Measurements from ENCODE around the gene KMT5B.

KMT5B gene

GRCh38 chr11:68145120-68145866 is 67.8 kb downstream of the KMT5B start:
- no peak for DNase-seq (ENCODE audit: low read depth, low spot score)

GRCh38 chr11:68143310-68143689 is 69.8 kb downstream of the KMT5B start:
- no peak for DNase-seq (ENCODE audit: low read depth, low spot score)

GRCh38 chr11:68142441-68143309 is 70.4 kb downstream of the KMT5B start:
- no peak for DNase-seq (ENCODE audit: low read depth, low spot score)

- no peak for DNase-seq (ENCODE audit: low read depth, low spot score)
Observed at GRCh38 chr11:68142028-68142412, 71.1 kb downstream of the KMT5B start.

GRCh38 chr11:68141246-68142027 is 71.7 kb downstream of the KMT5B start:
- no peak for DNase-seq (ENCODE audit: low read depth, low spot score)

GRCh38 chr11:68140496-68141245 is 72.4 kb downstream of the KMT5B start:
- DNase-seq (ENCODE audit: low read depth, low spot score), result no peak

GRCh38 chr11:68138237-68138636 is 74.9 kb downstream of the KMT5B start:
- DNase-seq (ENCODE audit: low read depth, low spot score), result no peak

- DNase-seq (ENCODE audit: low read depth, low spot score), result no peak
Observed at GRCh38 chr11:68137833-68138232, 75.3 kb downstream of the KMT5B start.

- DNase-seq (ENCODE audit: low read depth, low spot score), result no peak
Observed at GRCh38 chr11:68136866-68137265, 76.2 kb downstream of the KMT5B start.

GRCh38 chr11:68135161-68135560 is 77.9 kb downstream of the KMT5B start:
- DNase-seq (ENCODE audit: low read depth, low spot score), result no peak

GRCh38 chr11:68133761-68134160 is 79.3 kb downstream of the KMT5B start:
- no peak for DNase-seq (ENCODE audit: low read depth, low spot score)

GRCh38 chr11:68130121-68130520 is 83.0 kb downstream of the KMT5B start:
- no peak for DNase-seq (ENCODE audit: low read depth, low spot score)

GRCh38 chr11:68128682-68129327 is 84.3 kb downstream of the KMT5B start:
- no peak for DNase-seq (ENCODE audit: low read depth, low spot score)

- no peak for DNase-seq (ENCODE audit: low read depth, low spot score)
Observed at GRCh38 chr11:68127714-68128681, 85.1 kb downstream of the KMT5B start.

- no peak for DNase-seq (ENCODE audit: low read depth, low spot score)
Observed at GRCh38 chr11:68125164-68125563, 87.9 kb downstream of the KMT5B start.

- no peak for DNase-seq (ENCODE audit: low read depth, low spot score)
Observed at GRCh38 chr11:68122936-68123539, 90.1 kb downstream of the KMT5B start.

- DNase-seq (ENCODE audit: low read depth, low spot score), result peak; percentile 78
Observed at GRCh38 chr11:68121067-68121899, 91.8 kb downstream of the KMT5B start, which contains the start of gene CHKA. Gene CHKA (minus strand): TSS chr11:68121388. CDS start chr11:68121177, 211 bp downstream.

Measured in activated naive CD8-positive, alpha-beta T cell treated with anti-CD3 and anti-CD28 coated beads, Interleukin-2, amount 50 U/mL, for 16 hours (primary cell).